ENCODE results near the gene RBM7.

GRCh38 chr11:114441921-114442320, 41.5 kb downstream of the RBM7 start:
- TF ChIP-seq EZH2 (IDR thresholded peaks at IDR 0.05; ENCODE audit: borderline replicate concordance, insufficient read depth, low read length, poor library complexity, severe bottlenecking) (no peak), CTCF (IDR thresholded peaks at IDR 0.05; ENCODE audit: poor library complexity, severe bottlenecking) (no peak), TAF1 (IDR thresholded peaks at IDR 0.05; ENCODE audit: low read depth) (no peak), POLR2AphosphoS5 (IDR thresholded peaks at IDR 0.05) (no peak), EP300 (conservative IDR thresholded peaks at IDR 0.05; ENCODE audit: poor library complexity, severe bottlenecking) (no peak), RAD21 (conservative IDR thresholded peaks at IDR 0.05) (no peak), SMC3 (conservative IDR thresholded peaks at IDR 0.05; ENCODE audit: poor library complexity) (no peak)
- TF ChIP-seq, protein P1, sequence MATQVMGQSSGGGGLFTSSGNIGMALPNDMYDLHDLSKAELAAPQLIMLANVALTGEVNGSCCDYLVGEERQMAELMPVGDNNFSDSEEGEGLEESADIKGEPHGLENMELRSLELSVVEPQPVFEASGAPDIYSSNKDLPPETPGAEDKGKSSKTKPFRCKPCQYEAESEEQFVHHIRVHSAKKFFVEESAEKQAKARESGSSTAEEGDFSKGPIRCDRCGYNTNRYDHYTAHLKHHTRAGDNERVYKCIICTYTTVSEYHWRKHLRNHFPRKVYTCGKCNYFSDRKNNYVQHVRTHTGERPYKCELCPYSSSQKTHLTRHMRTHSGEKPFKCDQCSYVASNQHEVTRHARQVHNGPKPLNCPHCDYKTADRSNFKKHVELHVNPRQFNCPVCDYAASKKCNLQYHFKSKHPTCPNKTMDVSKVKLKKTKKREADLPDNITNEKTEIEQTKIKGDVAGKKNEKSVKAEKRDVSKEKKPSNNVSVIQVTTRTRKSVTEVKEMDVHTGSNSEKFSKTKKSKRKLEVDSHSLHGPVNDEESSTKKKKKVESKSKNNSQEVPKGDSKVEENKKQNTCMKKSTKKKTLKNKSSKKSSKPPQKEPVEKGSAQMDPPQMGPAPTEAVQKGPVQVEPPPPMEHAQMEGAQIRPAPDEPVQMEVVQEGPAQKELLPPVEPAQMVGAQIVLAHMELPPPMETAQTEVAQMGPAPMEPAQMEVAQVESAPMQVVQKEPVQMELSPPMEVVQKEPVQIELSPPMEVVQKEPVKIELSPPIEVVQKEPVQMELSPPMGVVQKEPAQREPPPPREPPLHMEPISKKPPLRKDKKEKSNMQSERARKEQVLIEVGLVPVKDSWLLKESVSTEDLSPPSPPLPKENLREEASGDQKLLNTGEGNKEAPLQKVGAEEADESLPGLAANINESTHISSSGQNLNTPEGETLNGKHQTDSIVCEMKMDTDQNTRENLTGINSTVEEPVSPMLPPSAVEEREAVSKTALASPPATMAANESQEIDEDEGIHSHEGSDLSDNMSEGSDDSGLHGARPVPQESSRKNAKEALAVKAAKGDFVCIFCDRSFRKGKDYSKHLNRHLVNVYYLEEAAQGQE (IDR thresholded peaks at IDR 0.05; ENCODE audit: borderline replicate concordance): no peak

All from neural cell (in vitro differentiated cells).